Prostate gland (tissue), 2 donors: ENCODE data around the gene RNF19B. TPM values are rescaled to one million over a fixed set of nuclear protein-coding genes. Genes with fewer than 3 reads are reported as not detected.

Experiments used
- DNase-seq: peaks from one replicate; pipeline ENCODE4 v3.0.0-alpha.2; 2019; ENCODE audit warnings: low spot score
- H3K27ac ChIP-seq, 2 donors: fragments of 200-600 bp; sonication (generic); 2 replicates each; pipeline ENCODE4 v1.5.1; 2017 to 2019
- H3K27me3 ChIP-seq: fragments of 200-600 bp; sonication (generic); replicated peaks from 2 replicates; pipeline ENCODE4 v1.5.1; 2019; ENCODE audit not compliant: insufficient read depth
- H3K36me3 ChIP-seq, 2 donors: fragments of 200-600 bp; sonication (generic); 1 replicate in 1 of 2; 2 replicates in 1 of 2; pipeline versions ENCODE4 v1.5.1 to v1.8.1; 2017 to 2019
- H3K4me1 ChIP-seq: fragments of 200-600 bp; sonication (generic); replicated peaks from 2 replicates; pipeline ENCODE4 v1.5.1; 2019
- H3K4me3 ChIP-seq, 2 donors: fragments of 200-600 bp; sonication (generic); 2 replicates each; pipeline ENCODE4 v1.5.1; 2017 to 2019
- H3K9me3 ChIP-seq: fragments of 200-600 bp; sonication (generic); 2 replicates; pipeline ENCODE4 v1.5.1; 2017
- CTCF ChIP-seq, 4 experiments: fragments of 200-600 bp in 2 of 4; fragments of 450-650 bp in 2 of 4; sonication (generic) in 2 of 4; IDR thresholded peaks; 1 replicate in 3 of 4; 2 replicates in 1 of 4; pipeline ENCODE4 v1.5.1; 2016 to 2019; ENCODE audit warnings: antibody characterized with exemption in 4 of 4, mild to moderate bottlenecking in 2 of 4, moderate library complexity in 2 of 4
- POLR2A ChIP-seq: fragments of 450-650 bp; IDR thresholded peaks from one replicate; pipeline ENCODE4 v1.6.1; 2016; ENCODE audit warnings: antibody characterized with exemption, mild to moderate bottlenecking
- POLR2AphosphoS5 ChIP-seq: sonication (generic); formaldehyde crosslinking; IDR thresholded peaks from one replicate; pipeline ENCODE4 v1.6.1; 2017; ENCODE audit warnings: antibody characterized with exemption
- WGBS: methylation state at CpG from one replicate; pipeline ENCODE4 v1.1.5; 2018; 5-methylcytosine and 5-hydroxymethylcytosine counted together
- intact Hi-C: fragments of 100-400 bp; cut with DNase I; formaldehyde crosslinking; loops from one replicate; pipeline ENCODE4 v1.14.2; 2022
- total RNA-seq, 2 donors: library from RNA; depleted of rRNA; stranded (reverse); fragments of >200 nt; gene quantifications; one replicate each; pipeline ENCODE4 v1.1.0, GENCODE V29; 2016

Gene RNF19B
- total RNA-seq, 2 donors from 2014 or later: 16.7 to 77.8 TPM

- no peak overlapping the region for H3K27ac ChIP-seq
- TF ChIP-seq CTCF (IDR thresholded peaks at IDR 0.05) (no peak), POLR2A (peak; percentile 10), POLR2AphosphoS5 (peak; percentile 51)
- H3K27me3 ChIP-seq: no peaks in the 10 kb centered on the region
- H3K9me3 ChIP-seq: no peaks in the 10 kb centered on the region
- no peak overlapping the region for H3K4me3 ChIP-seq
- peaks cover 3% of the 10 kb centered on the region for H3K4me1 ChIP-seq
- no peak for DNase-seq
- no peaks in the 10 kb centered on the region for H3K36me3 ChIP-seq
- intact Hi-C loops: loop anchor here (10.0 kb wide), 2 partner anchors 65 to 145 kb away; partner anchors contain the start of gene AZIN2
- WGBS: 74% methylated on average over 4 of the region's 4 CpGs
These were observed 24.8 kb downstream of the RNF19B start for GRCh38 chr1:32939655-32940371.

GRCh38 chr1:32937061-32937460 lies 27.5 kb downstream of the RNF19B start:
- Histone ChIP-seq H3K4me1 (peaks cover 3% of the 10 kb centered on the region), H3K27ac (no peak overlapping the region), H3K4me3 (no peak overlapping the region), H3K27me3 (no peaks in the 10 kb centered on the region), H3K36me3 (no peaks in the 10 kb centered on the region), H3K9me3 (no peaks in the 10 kb centered on the region)
- 96% methylated on average over 4 of the region's 4 CpGs for WGBS
- intact Hi-C loops: loop anchor here (10.0 kb wide), 2 partner anchors 68 to 148 kb away; partner anchors contain the start of gene AZIN2
- no peak for TF ChIP-seq POLR2AphosphoS5
- TF ChIP-seq POLR2A: no peak
- no peak for TF ChIP-seq CTCF (IDR thresholded peaks at IDR 0.05)
- no peak for DNase-seq

- no peak for DNase-seq
- Histone ChIP-seq H3K27me3 (no peaks in the 10 kb centered on the region), H3K36me3 (no peaks in the 10 kb centered on the region), H3K27ac (peak overlapping the region in 1 of 2 donors; percentile 12), H3K4me3 (no peak overlapping the region), H3K9me3 (no peaks in the 10 kb centered on the region), H3K4me1 (no peaks in the 10 kb centered on the region)
- intact Hi-C loops: loop anchor here (5.0 to 10.0 kb wide), 3 partner anchors 70 to 150 kb away; partner anchors contain the start of gene AZIN2
- TF ChIP-seq CTCF (IDR thresholded peaks at IDR 0.05) (no peak), POLR2AphosphoS5 (no peak), POLR2A (no peak)
- WGBS: 88% methylated on average over 10 of the region's 10 CpGs
These were observed 30.1 kb downstream of the RNF19B start for GRCh38 chr1:32934535-32934934.

- Histone ChIP-seq H3K36me3 (no peaks in the 10 kb centered on the region), H3K27ac (peak overlapping the region; percentile 12 to 42), H3K4me1 (no peaks in the 10 kb centered on the region), H3K27me3 (no peaks in the 10 kb centered on the region), H3K4me3 (no peak overlapping the region), H3K9me3 (no peaks in the 10 kb centered on the region)
- peak; percentile 78 for TF ChIP-seq POLR2AphosphoS5
- TF ChIP-seq CTCF (IDR thresholded peaks at IDR 0.05): peak in 2 of 4 experiments; percentile 2 to 3
- no peak for TF ChIP-seq POLR2A
- WGBS: 13% methylated on average over 3 of the region's 3 CpGs
- intact Hi-C loops: loop anchor here (5.0 to 10.0 kb wide), 3 partner anchors 71 to 151 kb away; partner anchors contain the start of gene AZIN2
- DNase-seq: peak; percentile 65
These were observed 30.8 kb downstream of the RNF19B start for GRCh38 chr1:32933742-32934322.
